Measurements from ENCODE around the gene AHNAK.
"Not testable (repeated sequence)": the region's sequence is repeated elsewhere in the genome, so short reads cannot be mapped to it uniquely, and the experiment has no call there.

The AHNAK gene

DNA sequence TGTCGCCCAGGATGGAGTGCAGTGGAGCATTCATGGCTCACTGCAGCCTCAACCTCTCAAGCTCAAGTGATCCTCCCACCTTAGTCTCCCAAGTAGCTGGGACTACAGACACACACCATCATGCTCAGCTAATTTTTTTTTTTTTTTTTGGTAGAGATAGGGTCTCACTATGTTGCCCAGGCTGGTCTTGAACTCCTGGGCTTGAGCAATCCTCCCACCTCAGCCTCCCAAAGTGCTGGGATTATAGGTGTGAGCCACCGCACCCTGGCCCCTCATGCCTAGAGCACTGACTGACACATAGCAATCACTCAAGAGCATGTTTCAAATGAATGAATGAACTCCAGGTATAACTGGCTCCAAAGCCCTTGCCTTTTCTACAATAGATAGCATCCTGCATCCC, 3.9 kb upstream of the AHNAK start:
- not testable (repeated sequence) for DNase-seq (ENCODE audit: low read depth, low spot score)

- DNase-seq (ENCODE audit: low read depth, low spot score) = no peak
Observed at GRCh38 chr11:62548545-62549335, 2.1 kb upstream of the AHNAK start.

GRCh38 chr11:62547691-62548281, 1.2 kb upstream of the AHNAK start:
- no peak for DNase-seq (ENCODE audit: low read depth, low spot score)

- no peak for DNase-seq (ENCODE audit: low read depth, low spot score)
Observed at GRCh38 chr11:62546929-62547625, 471 bp upstream of the AHNAK start.

GRCh38 chr11:62545437-62546243, 966 bp downstream of the AHNAK start:
- DNase-seq (ENCODE audit: low read depth, low spot score) = peak; percentile 66

GRCh38 chr11:62544581-62545436, 1.8 kb downstream of the AHNAK start:
- DNase-seq (ENCODE audit: low read depth, low spot score) = no peak

DNA sequence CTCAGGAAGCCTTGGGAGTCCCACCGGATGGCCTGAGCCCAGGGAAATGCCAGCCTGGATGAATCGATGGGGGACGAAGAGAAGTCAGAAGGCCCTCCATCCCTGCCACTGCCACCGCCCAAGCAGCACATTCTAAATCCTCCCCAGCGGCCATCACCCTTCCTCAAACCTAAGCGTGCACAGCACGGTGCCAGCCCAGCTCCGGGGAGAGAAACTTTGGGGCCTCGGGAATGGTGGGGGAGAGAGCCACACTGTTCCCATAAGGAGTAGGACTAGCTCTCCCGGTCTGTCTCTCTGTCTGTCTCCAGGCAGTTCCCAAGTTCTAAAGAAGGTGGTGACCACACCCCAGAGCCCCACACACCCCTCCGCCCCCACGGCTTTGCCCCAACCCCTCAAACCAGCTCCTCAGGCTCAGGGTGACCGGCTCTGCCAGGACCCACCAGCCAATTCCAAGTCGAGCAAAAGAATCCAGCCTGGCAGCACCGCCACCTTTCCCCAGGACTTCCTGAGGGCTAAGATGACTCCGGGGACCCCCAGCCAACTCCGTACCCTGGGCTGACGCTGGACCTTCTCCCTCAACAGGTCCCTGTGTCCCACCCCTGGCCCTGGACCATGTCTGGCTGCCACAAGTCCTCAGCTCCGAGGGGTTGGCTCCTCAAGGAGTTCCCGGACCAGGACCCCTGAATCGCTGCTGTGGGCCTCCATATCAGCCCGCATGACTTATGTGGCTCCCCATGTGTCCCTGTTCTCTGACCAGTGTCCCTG, 2.7 kb downstream of the AHNAK start:
- no peak for DNase-seq (ENCODE audit: low read depth, low spot score)

DNA sequence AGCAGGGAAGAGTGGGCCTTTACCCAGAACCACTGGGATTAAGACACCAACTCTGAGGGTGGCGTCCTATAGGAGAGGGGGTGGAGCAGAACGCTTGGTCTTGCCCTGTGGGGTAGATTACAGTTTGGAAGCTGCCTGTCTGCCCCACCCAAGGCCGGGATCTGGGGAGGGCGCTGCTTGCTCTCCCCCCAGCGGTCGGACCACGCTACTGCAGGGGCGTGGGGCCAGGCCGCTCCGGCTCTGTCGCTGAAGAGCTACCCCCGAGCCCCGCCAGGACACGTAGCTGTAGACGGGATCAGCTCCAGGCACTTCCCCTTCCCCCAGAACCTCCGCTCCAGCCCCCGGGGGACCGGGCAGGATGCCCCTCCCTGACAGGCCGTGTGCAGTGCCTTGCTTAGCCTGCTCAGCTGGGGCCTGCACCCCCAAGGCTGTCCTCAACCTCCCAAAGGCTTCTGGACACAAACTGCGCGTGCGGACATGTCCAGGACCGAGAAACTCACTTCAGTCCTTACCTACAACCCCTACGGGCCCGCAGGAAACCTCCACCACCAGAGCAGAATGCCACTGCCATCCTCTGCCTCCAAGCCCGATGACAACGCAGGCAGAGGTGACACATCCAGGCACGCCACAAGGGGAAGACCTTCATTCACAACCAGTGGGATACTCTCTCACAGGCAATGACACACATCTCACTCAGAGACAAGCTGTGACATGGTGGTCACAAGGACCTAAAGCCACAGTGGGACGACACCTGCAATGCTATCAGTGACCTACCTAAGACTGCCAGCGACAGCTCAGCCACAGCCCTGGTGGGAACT, 3.6 kb downstream of the AHNAK start:
- no peak for DNase-seq (ENCODE audit: low read depth, low spot score)

GRCh38 chr11:62542111-62542745, 4.4 kb downstream of the AHNAK start:
- DNase-seq (ENCODE audit: low read depth, low spot score) = no peak

- DNase-seq (ENCODE audit: low read depth, low spot score) = no peak
Observed at GRCh38 chr11:62540804-62541701, 5.6 kb downstream of the AHNAK start.

DNA sequence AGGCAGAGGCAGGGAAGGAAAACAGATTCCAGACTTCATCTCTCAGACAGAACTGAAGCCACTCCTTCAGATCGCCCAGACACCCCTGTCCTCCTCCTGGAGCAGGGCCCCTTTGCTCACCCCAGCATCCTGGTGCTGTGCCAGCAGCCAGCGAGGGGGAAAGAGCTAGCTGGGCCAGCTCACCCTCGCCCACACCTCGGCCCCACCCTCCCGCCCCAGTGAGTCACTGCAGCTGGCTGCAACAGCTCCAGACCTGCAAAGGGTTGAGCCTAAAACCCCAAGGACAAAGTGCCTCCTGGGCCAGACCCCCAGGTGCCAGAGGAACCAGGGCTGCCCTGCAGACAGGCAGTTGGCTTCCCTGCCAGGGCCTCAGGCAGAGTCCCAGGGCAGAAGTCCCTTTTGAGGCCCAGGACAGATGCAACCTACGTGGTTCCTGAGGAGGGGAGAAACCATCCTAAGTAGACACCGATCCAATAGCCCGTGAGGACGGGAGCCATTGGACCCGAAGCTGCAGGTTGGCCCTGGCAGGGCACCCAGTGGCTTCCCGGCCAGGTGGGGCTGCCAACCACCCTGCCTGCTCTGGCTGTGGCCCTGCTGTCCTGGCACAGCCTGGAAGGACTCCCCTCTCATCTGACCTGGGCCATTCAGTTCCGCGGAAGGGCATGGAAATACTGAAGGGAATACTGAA, 7.2 kb downstream of the AHNAK start:
- peak; percentile 72 for DNase-seq (ENCODE audit: low read depth, low spot score)

GRCh38 chr11:62538470-62539237, 8.0 kb downstream of the AHNAK start:
- no peak for DNase-seq (ENCODE audit: low read depth, low spot score)

GRCh38 chr11:62536301-62536957, 10.2 kb downstream of the AHNAK start:
- no peak for DNase-seq (ENCODE audit: low read depth, low spot score)

GRCh38 chr11:62535802-62536201, 10.8 kb downstream of the AHNAK start:
- DNase-seq (ENCODE audit: low read depth, low spot score) = no peak

DNA sequence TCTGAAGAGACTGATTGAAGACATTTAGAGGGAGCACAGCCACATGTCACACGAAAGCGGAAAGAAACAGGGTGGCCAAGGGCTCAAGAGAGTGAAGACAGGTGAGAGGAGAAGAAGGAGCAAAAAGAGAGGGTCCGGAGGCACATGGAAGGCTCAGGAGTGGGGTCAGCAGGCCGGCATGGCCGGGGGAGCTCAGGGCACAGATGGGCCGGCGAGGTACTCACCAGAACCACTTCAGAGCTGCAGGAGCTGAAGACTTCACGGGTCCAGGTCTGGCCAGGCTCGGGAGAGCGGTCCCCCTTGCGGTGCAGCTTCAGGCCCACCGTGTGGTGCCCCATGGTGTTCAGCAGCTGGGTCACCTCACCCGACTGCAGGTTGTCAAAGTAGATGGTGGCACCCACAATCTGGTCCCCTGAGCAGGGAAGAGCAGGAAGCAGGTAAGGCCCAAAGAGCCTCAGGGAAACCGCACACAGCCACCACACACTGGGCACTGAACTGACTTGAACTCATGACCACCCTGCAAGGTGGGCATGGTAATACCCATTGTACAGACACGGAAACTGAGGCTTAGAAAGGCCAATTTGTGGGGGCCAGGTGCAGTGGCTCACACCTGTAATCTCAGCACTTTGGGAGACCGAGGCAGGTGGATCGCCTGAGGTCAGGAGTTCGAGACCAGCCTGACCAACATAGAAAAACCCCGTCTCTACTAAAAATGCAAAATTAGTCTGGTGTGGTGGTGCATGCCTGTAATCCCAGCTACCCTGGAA, 11.6 kb downstream of the AHNAK start:
- no peak for DNase-seq (ENCODE audit: low read depth, low spot score)

All from brain pericyte (primary cell).